Measurements from ENCODE around the gene USP14. TPM values are rescaled to one million over a fixed set of nuclear protein-coding genes. Genes with fewer than 3 reads are reported as not detected.
A peak's percentile ranks its signal among the peaks of the same experiment; 100 is the strongest.
"Not testable (repeated sequence)": the region's sequence is repeated elsewhere in the genome, so short reads cannot be mapped to it uniquely, and the experiment has no call there.

USP14 gene
- total RNA-seq (13.5 and 18.4 TPM in 2 replicates), polyA plus RNA-seq (59.5 and 81.9 TPM in 2 replicates)

DNA sequence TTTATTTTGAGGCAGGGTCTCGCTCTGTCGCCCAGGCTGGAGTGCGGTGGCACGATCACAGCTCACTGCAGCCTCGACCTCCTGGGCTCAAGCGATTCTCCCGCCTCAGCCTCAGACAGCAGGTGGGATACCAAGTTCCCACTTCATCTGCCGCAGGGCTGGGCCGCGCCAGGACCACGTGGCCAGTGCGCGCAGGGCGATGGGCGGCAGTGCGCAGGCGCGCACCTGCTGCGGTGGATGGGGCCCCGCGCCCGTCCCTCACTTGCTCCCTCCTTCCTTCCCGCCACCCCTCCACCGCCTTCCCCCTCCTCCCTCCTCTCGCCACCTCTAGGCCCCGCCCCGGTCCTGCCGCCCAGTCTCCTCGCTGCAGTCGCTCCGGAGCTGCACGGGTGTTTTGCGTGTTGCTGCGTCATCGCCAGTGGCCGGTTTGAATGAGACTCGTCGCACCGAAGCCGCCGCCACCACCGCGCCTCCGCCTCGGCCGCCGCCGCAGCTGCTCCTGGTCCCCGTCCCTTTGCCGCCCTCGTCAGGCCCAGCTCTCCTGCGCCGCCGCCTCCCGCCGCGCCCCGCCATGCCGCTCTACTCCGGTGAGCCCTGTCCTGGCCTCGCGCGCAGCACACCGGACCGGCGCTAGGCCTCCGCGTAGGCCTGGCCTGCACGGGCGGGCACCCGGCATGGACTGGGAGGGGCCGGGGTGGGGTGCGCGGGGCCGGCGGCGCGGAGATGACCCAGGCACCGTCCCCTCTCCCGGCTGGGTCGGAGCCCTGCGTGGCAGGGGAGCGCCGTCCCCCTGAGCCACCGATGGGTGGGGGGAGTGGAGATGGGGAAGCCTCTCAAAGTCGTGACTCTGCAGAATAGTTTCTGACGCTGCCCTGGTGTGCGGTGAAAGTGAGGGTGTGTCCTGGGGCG is at the start of gene USP14:
Gene USP14, plus strand, starts transcription at position 430 of the 909 bp plus-strand sequence. Its CDS starts 142 bp downstream, at position 572.
- Histone ChIP-seq H3K4me1 (ENCODE audit: low read depth) (peaks cover 9% of the 10 kb centered on the region), H3K4me3 (peak within 1 kb of the TSS; percentile 90), H3K27me3 (no peaks in the 10 kb centered on the region), H3K9me3 (ENCODE audit: low read depth) (no peaks in the 10 kb centered on the region), H3K36me3 (peaks cover 2% of the 10 kb centered on the region), H3K27ac (peak within 1 kb of the TSS; percentile 95)
- TF ChIP-seq, protein P1, sequence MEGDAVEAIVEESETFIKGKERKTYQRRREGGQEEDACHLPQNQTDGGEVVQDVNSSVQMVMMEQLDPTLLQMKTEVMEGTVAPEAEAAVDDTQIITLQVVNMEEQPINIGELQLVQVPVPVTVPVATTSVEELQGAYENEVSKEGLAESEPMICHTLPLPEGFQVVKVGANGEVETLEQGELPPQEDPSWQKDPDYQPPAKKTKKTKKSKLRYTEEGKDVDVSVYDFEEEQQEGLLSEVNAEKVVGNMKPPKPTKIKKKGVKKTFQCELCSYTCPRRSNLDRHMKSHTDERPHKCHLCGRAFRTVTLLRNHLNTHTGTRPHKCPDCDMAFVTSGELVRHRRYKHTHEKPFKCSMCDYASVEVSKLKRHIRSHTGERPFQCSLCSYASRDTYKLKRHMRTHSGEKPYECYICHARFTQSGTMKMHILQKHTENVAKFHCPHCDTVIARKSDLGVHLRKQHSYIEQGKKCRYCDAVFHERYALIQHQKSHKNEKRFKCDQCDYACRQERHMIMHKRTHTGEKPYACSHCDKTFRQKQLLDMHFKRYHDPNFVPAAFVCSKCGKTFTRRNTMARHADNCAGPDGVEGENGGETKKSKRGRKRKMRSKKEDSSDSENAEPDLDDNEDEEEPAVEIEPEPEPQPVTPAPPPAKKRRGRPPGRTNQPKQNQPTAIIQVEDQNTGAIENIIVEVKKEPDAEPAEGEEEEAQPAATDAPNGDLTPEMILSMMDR (IDR thresholded peaks at IDR 0.05; ENCODE audit: low read depth, low read length), result no peak
- peak; percentile 98 to 99 for DNase-seq (ENCODE audit: low read depth in 1 of 2, low spot score in 1 of 2)

DNA sequence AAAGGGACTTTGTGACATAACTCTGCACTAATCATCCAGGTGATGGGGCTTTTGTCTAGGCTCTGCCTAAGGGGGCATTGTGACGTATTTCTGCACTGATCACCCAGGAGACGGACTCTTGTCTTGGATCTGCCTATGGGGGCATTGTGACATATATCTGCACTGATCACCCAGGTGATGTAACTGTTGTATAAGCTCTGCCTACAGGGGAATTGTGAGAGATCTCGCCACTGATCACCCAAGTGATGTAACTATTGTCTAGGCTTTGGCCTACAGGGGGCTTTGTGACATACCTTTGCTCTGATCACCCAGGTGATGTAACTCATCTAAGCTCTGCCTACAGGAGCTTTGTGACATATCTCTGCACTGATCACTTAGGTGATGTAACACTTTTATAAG is 49.7 kb upstream of the USP14 start:
- not testable (repeated sequence) for H3K36me3 ChIP-seq; DNase-seq (ENCODE audit: low read depth in 1 of 2, low spot score in 1 of 2); H3K4me3 ChIP-seq; H3K27ac ChIP-seq; H3K27me3 ChIP-seq; H3K9me3 ChIP-seq (ENCODE audit: low read depth); H3K4me1 ChIP-seq (ENCODE audit: low read depth)

DNA sequence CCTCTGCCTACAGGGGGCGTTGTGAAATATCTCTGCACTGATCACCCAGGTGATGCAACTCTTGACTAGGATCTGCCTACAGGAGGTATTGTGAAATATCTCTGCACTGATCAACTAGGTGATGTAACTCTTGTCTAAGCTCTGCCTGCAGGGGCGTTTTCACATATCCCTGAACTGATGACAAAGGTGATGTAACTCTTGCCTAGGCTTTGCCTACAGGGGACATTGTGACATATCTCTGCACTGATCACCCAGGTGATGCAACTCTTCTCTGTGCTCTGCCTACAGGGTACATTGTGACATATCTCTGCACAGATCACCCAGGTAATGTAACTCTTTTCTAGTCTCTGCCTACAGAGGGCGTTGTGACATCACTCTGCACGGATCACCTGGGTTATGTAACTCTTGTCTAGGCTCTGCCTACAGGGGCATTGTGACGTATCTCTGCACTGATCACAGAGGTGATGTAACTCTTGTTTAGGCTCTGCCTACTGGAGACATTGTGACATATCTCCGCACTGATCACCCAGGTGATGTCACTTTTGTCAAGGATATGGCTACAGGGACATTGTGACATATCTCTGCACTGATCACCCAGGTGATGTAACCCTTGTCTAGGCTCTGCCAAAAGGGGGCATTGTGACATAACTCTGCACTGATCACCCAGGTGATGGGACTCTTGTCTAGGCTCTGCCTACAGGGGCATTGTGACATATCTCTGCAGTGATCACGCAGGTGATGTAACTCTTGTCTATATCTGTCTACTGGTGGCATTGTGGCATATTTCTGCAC is 49.0 kb upstream of the USP14 start:
- not testable (repeated sequence) for DNase-seq (ENCODE audit: low read depth in 1 of 2, low spot score in 1 of 2); H3K36me3 ChIP-seq

DNA sequence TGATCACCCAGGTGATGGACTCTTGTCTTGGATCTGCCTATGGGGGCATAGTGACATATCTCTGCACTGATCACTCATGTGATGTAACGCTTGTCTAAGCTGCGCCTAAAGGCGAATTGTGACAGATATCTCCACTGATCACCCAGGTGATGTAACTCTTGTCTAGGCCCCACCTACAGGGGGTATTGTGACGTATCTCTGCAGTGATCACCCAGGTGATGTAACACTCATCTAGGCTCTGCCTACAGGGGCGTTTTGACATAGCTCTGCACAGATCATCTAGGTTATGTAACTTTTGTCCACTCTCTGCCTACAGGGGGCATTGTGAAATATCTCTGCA is 48.5 kb upstream of the USP14 start:
- H3K9me3 ChIP-seq (ENCODE audit: low read depth); H3K4me1 ChIP-seq (ENCODE audit: low read depth); H3K27ac ChIP-seq; H3K4me3 ChIP-seq; H3K36me3 ChIP-seq; DNase-seq (ENCODE audit: low read depth in 1 of 2, low spot score in 1 of 2); H3K27me3 ChIP-seq: not testable (repeated sequence)

More for the DNA sequence above, 49.0 kb upstream of the USP14 start:
- not testable (repeated sequence) for H3K9me3 ChIP-seq (ENCODE audit: low read depth); H3K4me3 ChIP-seq; H3K4me1 ChIP-seq (ENCODE audit: low read depth); H3K27me3 ChIP-seq; H3K27ac ChIP-seq

DNA sequence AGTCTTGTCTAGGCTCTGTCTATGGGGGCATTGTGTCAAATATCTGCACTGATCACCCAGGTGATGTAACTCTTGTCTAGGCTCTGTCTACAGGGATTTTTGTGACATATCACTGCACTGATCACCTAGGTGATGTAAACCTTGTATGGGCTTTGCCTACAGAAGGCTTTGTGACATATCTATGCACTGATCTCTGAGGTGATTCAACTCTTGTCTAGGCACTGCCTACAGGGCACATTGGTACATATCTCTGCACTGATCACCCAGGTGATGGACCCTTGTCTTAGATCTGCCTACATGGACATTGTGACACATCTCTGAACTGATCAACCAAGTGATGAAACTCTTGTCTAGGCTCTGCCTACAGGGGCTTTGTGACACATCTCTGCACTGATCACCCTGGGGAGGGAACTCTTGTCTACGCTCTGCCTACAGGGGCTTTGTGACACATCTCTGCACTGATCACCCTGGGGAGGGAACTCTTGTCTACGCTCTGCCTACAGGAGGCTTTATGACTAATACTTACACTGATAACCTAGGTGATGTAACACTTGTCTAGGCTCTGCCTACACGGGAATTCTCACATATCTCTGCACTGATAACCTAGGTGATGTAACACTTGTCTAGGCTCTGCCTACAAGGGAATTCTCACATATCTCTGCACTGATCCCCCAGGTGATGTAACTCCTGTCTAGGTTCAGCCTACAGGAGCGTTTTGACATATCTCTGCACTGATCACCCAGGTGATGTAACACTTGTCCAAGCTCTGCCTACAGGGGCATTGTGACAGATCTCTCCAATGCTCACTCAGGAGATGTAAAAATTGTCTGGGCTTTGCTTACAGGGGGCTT is 47.8 kb upstream of the USP14 start:
- not testable (repeated sequence) for H3K4me1 ChIP-seq (ENCODE audit: low read depth); H3K9me3 ChIP-seq (ENCODE audit: low read depth); H3K27me3 ChIP-seq; H3K27ac ChIP-seq; H3K4me3 ChIP-seq; DNase-seq (ENCODE audit: low read depth in 1 of 2, low spot score in 1 of 2); H3K36me3 ChIP-seq

DNA sequence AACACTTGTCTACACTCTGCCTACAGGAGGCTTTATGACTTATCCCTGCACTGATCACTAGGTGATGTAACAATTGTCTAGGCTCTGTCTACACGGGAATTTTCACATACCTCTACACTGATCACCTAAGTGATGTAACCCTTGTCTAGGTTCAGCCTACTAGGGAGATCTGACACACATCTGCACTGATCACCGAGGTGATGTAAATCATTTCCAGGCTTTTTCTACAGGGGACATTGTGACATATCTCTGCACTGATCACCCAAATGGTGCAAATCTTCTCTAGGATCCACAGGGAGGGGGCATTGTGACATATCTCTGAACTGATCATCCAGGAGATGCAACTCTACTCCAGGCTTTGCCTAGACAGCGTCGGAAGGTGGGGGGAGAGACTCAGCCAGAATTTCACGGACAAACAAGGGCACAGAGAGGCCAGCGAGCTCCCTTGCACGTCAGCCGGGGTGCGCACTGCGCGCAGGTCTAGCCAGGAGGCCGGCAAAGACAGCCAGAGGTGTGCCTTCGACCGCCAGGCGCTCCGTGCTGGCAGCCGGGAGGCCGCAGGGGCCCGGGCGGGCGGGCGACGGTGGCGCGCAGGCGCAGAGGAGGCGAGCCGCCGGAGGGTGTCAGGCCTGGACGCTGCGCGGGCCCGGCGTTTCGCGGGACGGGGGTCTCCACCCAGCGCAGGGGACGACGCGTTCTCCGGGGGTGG is 46.9 kb upstream of the USP14 start:
- peak overlapping the region; percentile 15 for H3K4me3 ChIP-seq
- H3K9me3 ChIP-seq (ENCODE audit: low read depth), result peaks cover 4% of the 10 kb centered on the region
- TF ChIP-seq, protein P1 (IDR thresholded peaks at IDR 0.05; ENCODE audit: low read depth, low read length), result no peak
- H3K36me3 ChIP-seq, result no peaks in the 10 kb centered on the region
- no peaks in the 10 kb centered on the region for H3K27me3 ChIP-seq
- no peaks in the 10 kb centered on the region for H3K4me1 ChIP-seq (ENCODE audit: low read depth)
- no peak overlapping the region for H3K27ac ChIP-seq
- DNase-seq (ENCODE audit: low read depth in 1 of 2, low spot score in 1 of 2), result peak; percentile 64 to 74

DNA sequence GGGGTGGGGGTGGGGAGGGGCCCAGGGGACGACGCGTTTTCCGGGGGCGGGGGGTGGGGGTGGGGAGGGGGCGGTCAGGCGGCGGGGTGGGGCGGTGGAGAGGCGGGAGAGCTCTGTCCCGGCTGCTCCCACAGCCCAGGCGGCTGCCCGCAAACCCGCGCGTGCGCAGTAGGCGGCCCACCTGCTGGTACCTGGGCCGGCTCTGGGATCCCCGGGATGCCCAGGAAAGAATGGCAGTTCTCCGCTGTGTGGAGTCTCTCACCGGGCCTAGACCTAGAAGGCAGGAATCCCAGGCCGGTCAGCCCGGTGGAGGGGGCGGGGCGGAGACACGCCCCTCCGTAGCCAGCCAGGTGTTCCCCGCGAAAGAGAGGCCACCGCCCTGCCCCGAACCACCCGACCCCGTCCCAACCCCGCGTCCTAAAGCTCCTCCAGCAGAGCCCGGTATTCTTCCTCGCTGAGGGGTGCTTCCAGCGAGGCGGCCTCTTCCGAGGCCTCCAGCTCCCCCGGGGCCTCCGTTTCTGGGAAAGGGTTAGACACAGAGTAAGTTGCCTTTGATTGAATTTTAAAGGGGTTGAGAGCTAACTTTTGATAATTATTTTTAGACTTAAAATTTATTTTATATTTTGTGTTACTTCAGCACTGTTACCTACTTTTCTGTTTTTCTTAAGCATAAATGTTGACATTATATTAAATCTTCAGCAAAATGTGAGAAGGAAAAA is 46.2 kb upstream of the USP14 start:
- peak overlapping the region; percentile 15 for H3K4me3 ChIP-seq
- not testable (repeated sequence) for H3K36me3 ChIP-seq; H3K9me3 ChIP-seq (ENCODE audit: low read depth); H3K27me3 ChIP-seq; DNase-seq (ENCODE audit: low read depth in 1 of 2, low spot score in 1 of 2); H3K4me1 ChIP-seq (ENCODE audit: low read depth); H3K27ac ChIP-seq

DNA sequence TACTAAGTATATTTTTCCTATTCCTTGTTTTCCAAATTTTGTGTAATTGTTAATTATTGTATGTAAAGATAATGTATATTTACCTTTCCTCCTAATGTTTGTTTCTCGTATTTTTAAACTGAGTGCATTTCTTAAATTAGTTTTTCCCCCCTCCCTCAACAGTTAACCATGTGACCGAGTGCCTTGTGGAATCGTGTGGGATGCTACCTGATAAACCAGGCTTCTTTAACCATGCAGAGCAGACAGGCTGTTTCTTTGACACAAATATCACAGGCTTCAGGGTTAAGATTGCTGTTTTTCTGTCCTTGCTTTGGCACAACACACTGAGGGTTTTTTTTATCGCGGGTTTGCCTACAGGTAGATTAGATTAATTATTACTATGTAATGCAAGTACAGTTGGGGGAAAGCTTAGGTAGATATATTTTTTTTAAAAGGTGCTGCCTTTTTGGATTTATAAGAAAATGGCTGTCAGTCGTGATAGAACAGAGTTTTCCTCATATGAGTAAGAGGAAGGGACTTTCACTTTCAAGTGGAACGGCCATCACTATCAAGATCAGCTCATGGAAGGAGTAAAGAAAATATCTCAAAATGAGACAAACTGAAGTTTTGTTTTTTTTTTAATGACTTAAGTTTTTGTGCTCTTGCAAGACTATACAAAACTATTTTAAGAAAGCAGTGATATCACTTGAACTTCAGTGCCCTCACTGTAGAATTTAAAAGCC is 37.7 kb upstream of the USP14 start:
- H3K27me3 ChIP-seq; DNase-seq (ENCODE audit: low read depth in 1 of 2, low spot score in 1 of 2); H3K36me3 ChIP-seq; H3K4me1 ChIP-seq (ENCODE audit: low read depth); H3K27ac ChIP-seq; H3K9me3 ChIP-seq (ENCODE audit: low read depth); H3K4me3 ChIP-seq: not testable (repeated sequence)
